GM23248 (cell line): ENCODE data around the gene MBOAT1.

Experiments
- EZH2 ChIP-seq: fragments of 200-600 bp; sonication (generic); IDR thresholded peaks from 2 replicates; pipeline ENCODE4 v1.6.1; 2018; ENCODE audit warnings: antibody characterized with exemption, mild to moderate bottlenecking; ENCODE audit not compliant: insufficient read depth, poor library complexity, severe bottlenecking
- EZH2phosphoT487 ChIP-seq: fragments of 200-600 bp; sonication (generic); IDR thresholded peaks from 2 replicates; pipeline ENCODE4 v1.6.1; 2018; ENCODE audit warnings: antibody characterized with exemption, moderate library complexity, mild to moderate bottlenecking, low read depth; ENCODE audit not compliant: insufficient read depth

DNA sequence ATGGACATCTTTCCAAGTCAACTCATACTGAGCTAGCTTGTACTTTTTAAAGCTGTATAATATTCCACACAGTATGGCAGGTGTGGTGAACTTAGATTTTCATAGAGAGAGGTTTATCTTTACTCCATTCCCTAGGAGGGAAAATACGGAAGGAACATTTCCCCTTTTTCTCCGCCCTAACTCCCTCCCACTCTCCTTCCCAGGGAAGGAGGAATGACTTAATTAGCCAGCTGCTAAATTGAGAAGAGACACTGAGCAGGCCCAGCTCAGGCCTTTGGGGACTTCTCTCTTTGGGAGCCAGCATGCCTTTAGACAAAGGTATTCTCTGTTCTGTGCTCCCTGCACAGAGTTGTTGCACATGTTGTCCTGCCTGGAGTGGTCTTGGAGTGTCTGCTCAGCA is 46.1 kb downstream of the MBOAT1 start:
- no peak for TF ChIP-seq EZH2phosphoT487
- TF ChIP-seq EZH2, result no peak
